Measurements from ENCODE around the gene PRELP.

The PRELP gene

GRCh38 chr1:203480084-203480483 lies 4.5 kb downstream of the PRELP start:
- Mint-ChIP-seq H3K36me3 (no peaks in the 10 kb centered on the region), H3K27me3 (peaks cover 5% of the 10 kb centered on the region), H3K4me1 (no peaks in the 10 kb centered on the region), H3K4me3 (no peak overlapping the region), H3K9me3 (no peaks in the 10 kb centered on the region), H3K27ac (no peak overlapping the region)

GRCh38 chr1:203480525-203481084 lies 5.0 kb downstream of the PRELP start:
- peaks cover 5% of the 10 kb centered on the region for H3K27me3 Mint-ChIP-seq
- H3K9me3 Mint-ChIP-seq = no peaks in the 10 kb centered on the region
- no peak overlapping the region for H3K4me3 Mint-ChIP-seq
- H3K4me1 Mint-ChIP-seq = no peaks in the 10 kb centered on the region
- no peak overlapping the region for H3K27ac Mint-ChIP-seq
- no peaks in the 10 kb centered on the region for H3K36me3 Mint-ChIP-seq

- Mint-ChIP-seq H3K27me3 (peaks cover 2% of the 10 kb centered on the region), H3K36me3 (no peaks in the 10 kb centered on the region), H3K4me1 (no peaks in the 10 kb centered on the region)
Observed at GRCh38 chr1:203481196-203481595, 5.6 kb downstream of the PRELP start.

GRCh38 chr1:203486618-203487370 lies 11.2 kb downstream of the PRELP start:
- no peaks in the 10 kb centered on the region for H3K9me3 Mint-ChIP-seq
- H3K36me3 Mint-ChIP-seq = no peaks in the 10 kb centered on the region
- H3K27ac Mint-ChIP-seq = no peak overlapping the region
- H3K27me3 Mint-ChIP-seq = no peaks in the 10 kb centered on the region
- peak overlapping the region; percentile 78 for H3K4me3 Mint-ChIP-seq
- peaks cover 7% of the 10 kb centered on the region for H3K4me1 Mint-ChIP-seq

More at GRCh38 chr1:203481196-203481595, 5.6 kb downstream of the PRELP start:
- Mint-ChIP-seq H3K4me3 (no peak overlapping the region), H3K27ac (no peak overlapping the region), H3K9me3 (no peaks in the 10 kb centered on the region)

GRCh38 chr1:203488539-203488938 lies 12.9 kb downstream of the PRELP start:
- peaks cover 7% of the 10 kb centered on the region for H3K4me1 Mint-ChIP-seq
- no peaks in the 10 kb centered on the region for H3K27me3 Mint-ChIP-seq

GRCh38 chr1:203490607-203491006 lies 15.0 kb downstream of the PRELP start:
- H3K27ac Mint-ChIP-seq = no peak overlapping the region
- H3K9me3 Mint-ChIP-seq = no peaks in the 10 kb centered on the region
- H3K36me3 Mint-ChIP-seq = no peaks in the 10 kb centered on the region
- H3K4me3 Mint-ChIP-seq = no peak overlapping the region
- H3K4me1 Mint-ChIP-seq = peaks cover 7% of the 10 kb centered on the region
- no peaks in the 10 kb centered on the region for H3K27me3 Mint-ChIP-seq

More at GRCh38 chr1:203488539-203488938, 12.9 kb downstream of the PRELP start:
- Mint-ChIP-seq H3K36me3 (no peaks in the 10 kb centered on the region), H3K9me3 (no peaks in the 10 kb centered on the region), H3K4me3 (no peak overlapping the region), H3K27ac (no peak overlapping the region)

GRCh38 chr1:203491664-203492063 lies 16.1 kb downstream of the PRELP start:
- H3K27ac Mint-ChIP-seq = no peak overlapping the region
- no peaks in the 10 kb centered on the region for H3K27me3 Mint-ChIP-seq
- no peaks in the 10 kb centered on the region for H3K9me3 Mint-ChIP-seq
- H3K4me1 Mint-ChIP-seq = peaks cover 7% of the 10 kb centered on the region
- no peaks in the 10 kb centered on the region for H3K36me3 Mint-ChIP-seq
- no peak overlapping the region for H3K4me3 Mint-ChIP-seq

- H3K9me3 Mint-ChIP-seq = no peaks in the 10 kb centered on the region
Observed at GRCh38 chr1:203492082-203492747, 16.6 kb downstream of the PRELP start.

GRCh38 chr1:203492748-203493130 lies 17.1 kb downstream of the PRELP start:
- H3K4me1 Mint-ChIP-seq = peaks cover 7% of the 10 kb centered on the region
- H3K27ac Mint-ChIP-seq = no peak overlapping the region
- no peaks in the 10 kb centered on the region for H3K36me3 Mint-ChIP-seq
- no peak overlapping the region for H3K4me3 Mint-ChIP-seq
- H3K27me3 Mint-ChIP-seq = no peaks in the 10 kb centered on the region
- H3K9me3 Mint-ChIP-seq = no peaks in the 10 kb centered on the region

More at GRCh38 chr1:203492082-203492747, 16.6 kb downstream of the PRELP start:
- peaks cover 7% of the 10 kb centered on the region for H3K4me1 Mint-ChIP-seq
- no peaks in the 10 kb centered on the region for H3K27me3 Mint-ChIP-seq
- no peak overlapping the region for H3K4me3 Mint-ChIP-seq
- H3K27ac Mint-ChIP-seq = no peak overlapping the region
- no peaks in the 10 kb centered on the region for H3K36me3 Mint-ChIP-seq

GRCh38 chr1:203493901-203494300 lies 18.3 kb downstream of the PRELP start, which contains the start of gene OPTC:
TSS of gene OPTC (plus strand) at chr1:203494153. CDS start at chr1:203496006, 1,853 bp downstream.
- no peak within 1 kb of the TSS for H3K4me3 Mint-ChIP-seq

GRCh38 chr1:203495845-203496244 lies 20.2 kb downstream of the PRELP start:
- H3K27ac Mint-ChIP-seq = no peak overlapping the region
- no peak overlapping the region for H3K4me3 Mint-ChIP-seq
- H3K27me3 Mint-ChIP-seq = no peaks in the 10 kb centered on the region
- H3K4me1 Mint-ChIP-seq = peaks cover 2% of the 10 kb centered on the region
- no peaks in the 10 kb centered on the region for H3K9me3 Mint-ChIP-seq
- no peaks in the 10 kb centered on the region for H3K36me3 Mint-ChIP-seq

More at GRCh38 chr1:203493901-203494300, 18.3 kb downstream of the PRELP start, which contains the start of gene OPTC:
- no peaks in the 10 kb centered on the region for H3K36me3 Mint-ChIP-seq
- H3K27ac Mint-ChIP-seq = no peak within 1 kb of the TSS
- no peaks in the 10 kb centered on the region for H3K27me3 Mint-ChIP-seq
- H3K9me3 Mint-ChIP-seq = no peaks in the 10 kb centered on the region
- peaks cover 6% of the 10 kb centered on the region for H3K4me1 Mint-ChIP-seq

- Mint-ChIP-seq H3K9me3 (no peaks in the 10 kb centered on the region), H3K36me3 (no peaks in the 10 kb centered on the region), H3K4me1 (peaks cover 3% of the 10 kb centered on the region), H3K27me3 (no peaks in the 10 kb centered on the region), H3K27ac (no peak overlapping the region), H3K4me3 (no peak overlapping the region)
Observed at GRCh38 chr1:203497269-203497777, 21.7 kb downstream of the PRELP start.

- Mint-ChIP-seq H3K9me3 (no peaks in the 10 kb centered on the region), H3K36me3 (no peaks in the 10 kb centered on the region), H3K27ac (no peak overlapping the region), H3K27me3 (no peaks in the 10 kb centered on the region), H3K4me1 (peaks cover 7% of the 10 kb centered on the region), H3K4me3 (no peak overlapping the region)
Observed at GRCh38 chr1:203499643-203500278, 24.2 kb downstream of the PRELP start.

- no peak overlapping the region for H3K4me3 Mint-ChIP-seq
- H3K27ac Mint-ChIP-seq = peak overlapping the region; percentile 84
Observed at GRCh38 chr1:203500279-203500678, 24.7 kb downstream of the PRELP start.

GRCh38 chr1:203503836-203504235 lies 28.2 kb downstream of the PRELP start:
- Mint-ChIP-seq H3K27me3 (no peaks in the 10 kb centered on the region), H3K4me1 (peaks cover 9% of the 10 kb centered on the region), H3K9me3 (no peaks in the 10 kb centered on the region), H3K4me3 (no peak overlapping the region), H3K27ac (no peak overlapping the region), H3K36me3 (no peaks in the 10 kb centered on the region)

More at GRCh38 chr1:203500279-203500678, 24.7 kb downstream of the PRELP start:
- Mint-ChIP-seq H3K27me3 (no peaks in the 10 kb centered on the region), H3K9me3 (no peaks in the 10 kb centered on the region), H3K36me3 (no peaks in the 10 kb centered on the region), H3K4me1 (peaks cover 9% of the 10 kb centered on the region)
